GM19238 (cell line): Measurements from ENCODE around the gene JMJD4.
A peak's percentile ranks its signal among the peaks of the same experiment; 100 is the strongest.
"Not testable (repeated sequence)": the region's sequence is repeated elsewhere in the genome, so short reads cannot be mapped to it uniquely, and the experiment has no call there.

Experiments used
- DNase-seq: peaks from one replicate; pipeline ENCODE4 v3.0.0; 2011; ENCODE audit warnings: low spot score; ENCODE audit not compliant: insufficient read length

JMJD4 gene

DNA sequence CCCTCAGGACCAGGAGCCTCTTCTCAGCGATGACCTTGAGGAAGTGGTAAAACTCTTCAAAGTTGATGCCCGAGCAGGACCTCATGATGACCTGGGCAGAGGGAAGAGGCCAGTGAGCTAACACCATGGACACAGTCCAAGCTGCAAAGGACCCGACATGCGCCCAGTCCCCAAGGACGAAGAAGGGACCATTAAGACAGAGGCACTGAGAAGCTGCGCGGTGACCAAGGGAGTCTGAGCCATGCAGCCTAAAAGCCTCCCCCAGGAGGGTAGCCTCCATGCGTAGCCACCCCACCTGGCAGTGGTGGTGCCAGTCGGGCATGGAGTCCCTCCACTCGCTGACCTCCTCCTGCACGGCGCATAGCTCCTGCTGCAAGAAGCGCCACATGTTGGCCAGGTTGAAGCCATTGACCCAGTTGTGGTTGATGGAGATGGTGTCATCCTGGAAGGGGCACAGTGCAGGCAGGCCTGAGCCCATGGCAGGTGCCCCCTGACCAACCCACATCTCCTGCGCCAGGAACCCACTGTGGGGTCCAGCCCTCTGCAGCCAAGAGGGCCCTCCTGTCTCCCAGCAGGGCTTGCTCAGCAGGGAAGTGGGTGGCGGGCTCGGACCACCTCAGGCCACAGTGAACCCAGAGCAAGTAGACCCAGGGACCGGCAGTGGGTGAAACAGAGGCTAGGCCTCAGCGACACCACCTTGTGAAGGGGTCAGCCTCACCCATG lies 2.4 kb downstream of the JMJD4 start:
- no peak for DNase-seq

DNA sequence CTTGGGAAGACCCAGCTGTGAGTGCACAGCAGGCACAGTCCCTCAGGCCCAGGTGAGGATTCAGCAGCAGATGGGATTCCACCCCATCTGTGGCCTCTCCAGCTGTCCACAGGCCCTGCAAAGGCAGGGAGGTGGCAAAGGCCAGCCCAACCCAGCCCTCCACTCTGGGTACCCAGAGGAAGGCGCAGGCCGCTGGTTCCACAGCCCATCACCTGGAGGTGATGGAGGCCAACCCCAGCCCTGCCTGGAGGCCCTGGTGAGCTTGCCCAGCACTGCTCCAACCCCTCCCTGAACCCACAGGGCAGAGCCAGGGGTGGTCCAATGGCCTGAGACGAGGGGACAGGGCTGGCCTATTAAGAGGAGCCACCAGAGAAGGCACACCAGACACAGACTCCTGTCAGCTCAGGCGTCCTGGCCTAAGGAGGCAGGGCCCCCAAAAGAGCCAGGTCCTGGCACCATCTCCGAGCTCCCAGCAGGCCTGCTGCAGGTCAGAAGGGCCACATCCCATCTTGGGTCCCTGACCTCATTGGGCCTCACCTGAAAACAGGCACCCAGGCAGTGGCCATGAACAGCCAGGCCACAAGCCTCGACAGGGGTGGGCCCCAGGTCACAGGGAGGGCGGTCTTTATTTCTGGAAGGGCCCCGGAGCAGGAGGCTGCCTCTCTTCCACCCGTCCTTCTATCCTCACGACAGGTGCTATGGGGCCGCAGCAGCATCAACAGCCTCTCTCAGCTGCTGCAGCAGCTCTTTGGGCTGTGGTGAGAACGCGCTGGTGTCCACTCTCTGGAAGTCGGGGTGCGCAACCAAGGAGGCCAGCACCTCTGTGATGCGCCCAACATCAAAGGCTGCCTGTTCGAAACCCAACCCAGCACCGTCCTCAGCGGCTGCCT lies 3.2 kb downstream of the JMJD4 start:
- DNase-seq = no peak

DNA sequence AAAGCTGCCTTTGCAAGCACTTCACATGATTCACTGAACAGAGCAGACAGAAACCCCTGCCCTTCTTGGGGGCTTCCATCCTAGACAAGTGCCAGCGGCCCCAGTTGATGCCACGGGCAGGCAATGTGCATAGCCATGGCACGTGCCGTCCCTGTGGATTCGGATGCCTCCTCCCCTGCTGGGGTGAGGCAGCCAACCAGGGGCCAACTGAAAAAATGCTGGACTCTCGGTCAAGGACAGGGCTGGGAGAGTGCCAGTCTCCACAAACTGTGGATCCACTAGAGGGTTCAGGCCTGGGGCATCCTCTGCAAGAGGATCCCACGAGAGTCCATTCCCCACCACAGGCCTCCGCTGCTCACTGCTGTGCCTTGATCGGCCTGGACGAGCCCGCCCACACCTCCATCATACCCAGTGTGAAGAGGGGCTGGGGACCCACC lies 3.8 kb downstream of the JMJD4 start:
- no peak for DNase-seq

DNA sequence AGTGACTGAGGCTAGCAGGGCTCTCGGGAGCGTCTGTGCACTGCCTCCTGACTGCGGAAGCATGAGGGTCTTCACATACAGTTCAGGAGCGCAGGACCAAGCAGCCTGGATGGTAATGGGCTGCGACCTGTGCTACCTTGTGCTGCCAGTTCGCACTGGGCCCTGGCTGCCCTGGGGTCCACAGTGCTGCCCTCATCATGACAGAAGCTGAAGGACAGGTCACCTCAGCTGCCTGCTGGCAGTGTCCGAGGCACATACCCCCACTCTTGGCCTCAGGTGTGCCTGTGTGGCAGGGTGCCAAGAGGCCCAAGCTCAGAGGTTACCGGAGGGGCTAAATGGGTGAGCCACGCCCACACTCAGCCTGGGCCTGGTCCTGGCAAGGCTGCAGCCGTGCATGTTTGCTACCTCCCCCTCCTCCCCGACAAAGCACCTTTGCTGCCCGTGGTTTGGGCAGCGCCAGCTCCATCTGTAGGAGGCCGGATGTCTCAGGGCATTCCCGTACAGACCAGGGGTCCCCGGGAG lies 4.4 kb downstream of the JMJD4 start:
- no peak for DNase-seq

DNA sequence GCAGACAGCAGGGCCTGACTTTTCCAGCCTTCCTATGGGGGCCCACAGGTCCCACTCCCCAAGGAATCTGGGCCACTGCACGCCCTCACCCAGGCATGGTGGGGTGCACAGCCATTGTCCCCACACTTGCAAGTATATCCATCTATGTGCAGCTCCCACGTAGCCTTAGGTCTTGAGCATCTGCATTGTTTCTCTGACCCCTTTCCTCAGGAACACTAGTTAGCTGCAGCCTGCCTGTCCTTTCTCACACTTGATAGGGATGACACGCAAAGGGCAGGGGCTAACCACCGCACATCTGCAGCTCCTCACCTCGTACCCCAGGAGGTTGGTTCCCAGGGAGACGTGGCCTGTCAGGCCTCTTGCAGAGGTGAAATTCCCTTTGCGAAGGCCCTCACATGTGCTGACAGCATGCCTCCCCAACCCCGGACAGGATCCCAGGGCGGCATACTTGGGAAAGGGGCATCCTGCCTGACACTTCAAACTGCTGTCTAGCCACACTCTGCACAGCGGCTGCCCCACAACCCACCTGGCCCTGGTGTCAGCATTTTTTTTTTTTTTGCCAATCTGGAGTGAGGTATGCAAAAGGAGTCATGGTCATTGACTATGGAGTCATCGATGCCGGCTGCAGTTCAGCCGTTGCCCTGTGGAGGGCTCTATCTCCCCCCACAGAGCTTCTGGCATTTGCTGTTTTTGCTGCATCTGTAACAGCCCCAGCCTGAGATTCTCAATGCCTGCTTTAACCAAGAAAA lies 5.0 kb downstream of the JMJD4 start:
- peak; percentile 30 for DNase-seq

DNA sequence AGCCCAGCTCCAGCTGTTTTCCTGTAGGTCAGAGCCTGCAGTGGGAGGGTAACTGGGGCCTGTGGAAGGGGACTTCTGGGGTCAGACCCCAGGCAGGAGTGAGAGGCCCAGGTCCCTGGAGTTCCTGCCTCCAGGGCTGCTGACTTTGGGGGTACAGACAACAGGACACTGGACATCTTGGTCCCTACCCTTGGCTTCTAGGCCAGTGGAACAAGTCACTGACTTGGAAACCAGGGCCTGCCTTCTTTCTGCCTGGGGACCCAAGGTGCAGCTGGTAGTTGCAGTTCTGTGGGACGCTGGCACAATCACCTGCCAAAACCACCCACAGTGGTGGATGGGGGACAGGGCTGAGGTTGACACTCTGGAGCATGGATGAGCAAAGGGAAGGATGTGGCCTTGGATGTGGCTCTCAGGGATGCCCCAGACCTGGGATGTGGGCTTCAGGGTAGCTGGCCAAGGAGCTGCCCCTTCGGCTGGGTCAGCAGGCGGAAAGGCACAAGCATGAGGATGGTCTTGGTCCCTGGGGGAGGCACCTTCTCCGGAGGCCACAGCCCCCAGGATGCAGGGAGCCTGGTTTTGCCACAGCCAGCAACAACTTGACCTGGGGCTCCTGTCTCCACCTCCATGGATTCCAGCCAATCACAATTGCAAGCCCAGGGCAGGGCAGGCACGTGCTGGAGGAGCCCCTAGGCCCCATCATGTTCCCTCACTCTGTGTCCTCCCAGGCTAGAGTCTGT lies 5.8 kb downstream of the JMJD4 start:
- no peak for DNase-seq

DNA sequence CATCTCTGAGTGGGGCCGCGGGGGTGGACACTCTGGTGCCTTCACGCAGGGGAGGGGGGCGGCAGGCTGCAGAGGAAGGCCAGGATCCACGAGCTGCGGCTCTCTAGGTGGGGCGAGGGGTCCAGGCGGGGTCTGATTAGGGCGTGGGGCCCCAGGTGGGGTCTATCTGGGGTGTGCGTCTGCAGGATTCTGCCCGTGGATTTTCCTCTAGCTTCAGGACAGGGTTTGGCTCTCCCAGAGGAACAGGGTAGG lies 6.3 kb downstream of the JMJD4 start:
- DNase-seq = no peak

DNA sequence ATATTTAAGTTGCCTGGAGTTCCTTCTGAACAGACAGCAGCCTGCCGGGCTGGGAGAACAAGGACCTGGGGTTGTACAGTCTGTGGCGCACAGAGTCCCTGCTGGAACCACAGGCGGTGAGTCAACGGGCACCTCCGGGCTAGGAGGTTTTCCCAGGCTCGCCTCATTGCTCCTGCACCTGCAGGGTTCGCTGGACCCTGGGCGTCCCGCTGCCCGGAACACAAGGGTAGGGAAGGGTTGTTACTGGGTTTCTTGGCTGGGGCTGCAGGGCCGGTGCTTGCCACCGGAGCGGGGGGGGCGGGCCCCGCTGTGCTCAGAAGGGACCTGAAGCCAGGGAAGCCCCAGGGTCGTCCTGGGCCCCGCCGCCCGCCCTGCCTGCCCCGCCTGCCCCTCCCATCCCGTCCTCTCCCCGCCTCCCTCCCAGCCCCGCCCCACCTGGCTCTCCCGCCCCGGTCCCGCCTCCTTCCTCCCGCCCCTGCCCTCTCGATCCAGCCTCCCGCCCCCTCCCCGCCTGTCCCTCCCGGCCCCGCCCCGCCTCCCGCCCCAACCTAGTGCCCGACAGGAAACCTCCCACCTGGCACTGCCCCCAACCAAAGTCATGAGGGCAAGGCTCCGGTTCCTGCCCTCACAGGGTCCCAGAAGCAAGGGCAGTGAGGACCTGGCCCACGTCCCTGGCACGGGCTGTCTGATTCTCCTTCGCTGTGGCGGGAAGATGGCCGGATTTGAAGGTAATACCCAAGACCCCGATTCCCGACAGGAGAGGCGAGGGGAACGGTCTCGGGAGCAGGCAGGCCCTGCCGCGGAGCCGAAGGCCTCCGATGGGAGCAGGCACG lies 6.8 kb downstream of the JMJD4 start:
- peak; percentile 59 for DNase-seq

DNA sequence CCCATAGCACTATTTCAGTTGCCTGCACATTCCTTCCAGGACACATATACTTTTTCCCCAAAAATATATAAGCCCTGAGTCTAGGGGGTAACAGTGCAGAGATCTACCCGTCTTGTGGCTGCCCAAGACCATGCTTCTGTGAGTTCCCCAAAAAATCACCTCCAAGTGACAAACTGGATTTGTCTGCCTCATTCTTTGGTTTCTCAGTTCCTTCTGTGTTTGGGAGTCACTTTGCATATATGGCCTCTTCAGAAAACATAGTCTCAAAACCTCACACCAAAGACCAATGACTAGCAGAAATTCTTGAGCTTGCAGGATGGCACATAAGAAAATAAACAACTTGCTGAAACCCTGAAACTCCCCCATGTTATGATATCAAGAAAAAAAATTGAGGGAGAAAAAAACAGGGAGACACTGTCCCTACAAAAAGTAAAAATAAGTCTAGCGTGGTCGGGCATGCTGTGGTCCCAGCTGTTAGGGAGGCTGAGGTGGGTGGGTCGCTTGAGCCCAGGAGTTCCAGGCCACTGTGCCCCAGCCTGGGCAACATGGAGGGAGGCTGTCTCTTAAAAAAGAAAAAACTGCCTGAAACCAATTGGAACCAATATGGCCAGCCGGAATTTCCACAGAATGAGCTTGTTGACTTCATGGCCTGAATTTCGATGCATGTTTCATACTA lies 8.0 kb downstream of the JMJD4 start:
- DNase-seq = no peak

DNA sequence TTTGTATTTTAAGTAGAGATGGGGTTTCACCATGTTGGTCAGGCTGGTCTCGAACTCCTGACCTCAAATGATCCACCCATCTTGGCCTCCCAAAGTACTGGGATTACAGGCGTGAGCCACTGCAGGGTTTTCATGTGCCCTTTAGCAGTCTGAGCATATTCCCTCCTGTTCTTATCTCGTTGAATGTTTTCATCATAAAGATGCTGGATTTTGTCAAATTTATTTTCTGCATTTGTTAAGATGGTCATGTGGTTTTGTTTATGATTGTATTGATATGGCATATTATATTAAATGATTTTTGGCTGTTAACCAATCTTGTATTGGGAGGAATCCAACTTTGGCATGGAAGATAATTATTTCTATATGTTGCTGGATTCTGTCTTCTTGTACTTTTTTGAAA lies 8.8 kb downstream of the JMJD4 start:
- no peak for DNase-seq

DNA sequence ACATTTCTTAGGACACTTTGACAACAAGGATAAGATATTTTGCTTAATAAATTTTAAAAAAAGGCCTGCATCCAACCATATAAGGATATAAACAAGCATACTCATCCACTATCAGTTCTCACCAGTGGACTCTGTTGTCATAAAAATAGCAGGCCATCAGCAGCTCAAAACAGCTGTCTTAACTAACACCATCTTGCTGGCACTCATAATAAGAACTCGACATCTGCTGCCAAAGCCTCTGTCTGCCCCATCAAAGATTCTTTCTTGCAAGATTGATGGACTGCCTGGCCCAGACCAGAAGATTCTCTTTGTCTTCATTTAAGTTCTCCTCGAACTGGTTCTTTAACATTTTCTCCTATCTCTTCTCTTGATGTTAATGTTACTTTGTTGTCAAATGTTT lies 10.1 kb downstream of the JMJD4 start:
- no peak for DNase-seq

DNA sequence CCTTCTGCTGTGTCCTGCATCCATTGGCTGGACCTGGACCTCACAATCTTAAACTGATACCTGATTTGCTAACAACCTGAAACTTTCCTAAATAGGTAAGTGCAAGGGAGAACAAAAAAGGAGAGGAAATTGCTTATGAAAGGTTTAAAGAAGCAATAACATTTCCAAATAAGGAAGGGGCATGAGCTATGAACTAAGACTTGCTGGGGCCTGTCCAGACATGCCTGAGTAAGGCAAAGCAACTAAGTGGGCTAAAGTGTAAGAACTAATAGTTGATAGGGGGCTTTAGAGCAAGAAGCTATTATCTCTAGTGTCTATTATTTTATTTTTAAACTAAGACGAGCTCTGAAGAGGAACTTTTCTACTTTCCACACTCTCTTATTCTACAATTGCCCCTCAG lies 11.6 kb downstream of the JMJD4 start:
- no peak for DNase-seq

DNA sequence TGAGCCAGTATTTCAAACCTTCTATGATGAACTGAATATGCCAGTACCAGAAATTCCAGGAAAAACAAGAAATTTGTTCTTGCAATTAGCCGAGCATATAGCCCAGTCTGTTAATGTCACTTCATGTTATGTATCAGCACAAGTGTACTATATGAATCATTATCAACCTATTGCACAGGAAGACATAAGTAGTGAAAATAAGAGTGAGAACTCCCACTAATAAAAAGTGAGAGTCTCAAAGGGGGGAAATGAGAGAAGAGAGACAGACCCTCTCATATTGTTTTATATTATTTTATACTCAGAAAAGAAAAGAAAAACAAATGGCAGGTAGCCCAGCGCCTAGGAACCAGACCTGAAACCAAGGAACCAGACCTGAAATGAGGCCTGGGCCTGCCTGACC lies 16.2 kb downstream of the JMJD4 start:
- no peak for DNase-seq

DNA sequence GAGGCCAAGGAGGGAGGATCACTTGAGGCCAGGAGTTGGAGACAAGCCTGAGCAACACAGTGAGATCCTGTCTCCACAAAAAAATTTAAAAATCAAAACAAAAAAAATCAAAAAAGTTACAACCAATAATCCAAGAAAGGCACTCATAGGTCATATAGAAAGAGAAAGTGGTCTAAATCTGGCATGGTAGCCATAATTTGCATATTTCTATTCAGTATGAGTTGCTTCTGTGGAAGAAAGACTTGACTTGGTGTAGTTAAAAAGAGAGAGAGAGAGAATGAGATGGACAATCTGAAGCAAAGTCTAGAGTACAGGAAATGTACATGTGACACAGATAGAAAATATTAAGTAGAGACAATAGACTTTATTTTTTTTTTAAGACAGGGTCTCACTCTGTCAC lies 22.5 kb downstream of the JMJD4 start:
- no peak for DNase-seq

DNA sequence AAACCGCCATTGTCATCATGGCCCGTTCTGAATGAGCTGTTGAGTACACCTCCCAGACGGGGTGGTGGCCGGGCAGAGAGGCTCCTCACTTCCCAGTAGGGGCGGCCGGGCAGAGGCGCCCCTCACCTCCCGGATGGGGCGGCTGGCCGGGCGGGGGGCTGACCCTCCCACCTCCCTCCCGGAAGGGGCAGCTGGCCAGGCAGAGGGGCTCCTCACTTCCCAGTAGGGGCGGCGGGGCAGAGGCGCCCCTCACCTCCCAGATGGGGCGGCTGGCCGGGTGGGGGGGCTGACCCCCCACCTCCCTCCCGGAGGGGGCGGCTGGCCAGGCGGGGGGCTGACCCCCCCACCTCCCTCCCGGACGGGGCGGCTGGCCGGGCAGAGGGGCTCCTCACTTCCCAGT lies 24.6 kb downstream of the JMJD4 start:
- not testable (repeated sequence) for DNase-seq

DNA sequence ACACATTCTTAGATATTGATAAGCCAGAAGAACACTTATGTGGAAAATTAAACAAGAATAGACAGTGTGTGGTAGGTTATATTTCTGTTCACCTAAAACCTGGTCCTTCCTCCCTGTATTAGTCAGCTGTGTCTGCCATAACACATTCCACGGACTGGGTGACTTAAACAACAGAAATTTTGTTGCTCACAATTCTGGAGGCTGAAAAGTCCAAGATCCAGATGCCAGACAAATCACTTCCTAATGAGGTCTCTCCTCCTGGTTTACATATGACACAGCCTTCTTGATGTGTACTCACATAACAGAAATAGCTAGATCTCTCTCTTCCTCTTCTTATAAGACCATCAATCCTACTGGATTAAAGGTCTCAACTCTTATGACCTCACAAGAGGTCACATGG lies 25.7 kb downstream of the JMJD4 start:
- DNase-seq = no peak

DNA sequence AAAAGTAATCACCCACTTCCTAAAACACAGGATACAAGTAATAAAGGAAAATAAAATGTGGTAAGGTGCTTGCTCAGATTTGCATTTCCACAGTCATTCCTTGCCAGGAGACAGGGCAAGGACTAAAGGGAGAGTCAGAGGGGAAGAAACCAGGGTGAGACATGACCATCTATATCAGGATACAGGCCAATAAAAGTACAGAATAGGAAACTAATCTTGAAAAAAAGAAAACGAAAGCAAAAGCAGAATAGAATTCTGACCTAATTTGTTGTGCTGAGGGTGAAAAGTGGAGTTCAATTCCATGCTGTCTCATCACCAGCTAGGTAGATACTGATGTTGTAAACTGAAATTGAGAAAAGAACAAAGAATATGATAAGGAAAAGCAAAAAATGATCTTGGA lies 27.3 kb downstream of the JMJD4 start:
- no peak for DNase-seq

DNA sequence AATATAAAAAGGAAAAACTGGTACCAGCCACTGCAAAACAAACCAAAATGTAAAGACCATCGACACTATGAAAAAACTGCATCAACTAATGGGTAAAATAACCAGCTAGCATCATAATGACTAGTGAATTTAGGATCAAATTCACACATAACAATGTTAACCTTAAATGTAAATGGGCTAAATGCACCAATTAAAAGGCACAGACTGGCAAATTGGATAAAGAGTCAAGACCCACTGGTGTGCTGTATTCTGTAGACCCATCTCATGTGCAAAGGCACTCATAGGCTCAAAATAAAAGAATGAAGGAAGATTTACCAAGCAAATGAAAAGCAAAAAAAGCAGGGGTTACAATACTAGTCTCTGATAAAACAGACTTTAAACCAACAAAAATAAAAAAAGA lies 33.5 kb downstream of the JMJD4 start:
- DNase-seq = not testable (repeated sequence)

DNA sequence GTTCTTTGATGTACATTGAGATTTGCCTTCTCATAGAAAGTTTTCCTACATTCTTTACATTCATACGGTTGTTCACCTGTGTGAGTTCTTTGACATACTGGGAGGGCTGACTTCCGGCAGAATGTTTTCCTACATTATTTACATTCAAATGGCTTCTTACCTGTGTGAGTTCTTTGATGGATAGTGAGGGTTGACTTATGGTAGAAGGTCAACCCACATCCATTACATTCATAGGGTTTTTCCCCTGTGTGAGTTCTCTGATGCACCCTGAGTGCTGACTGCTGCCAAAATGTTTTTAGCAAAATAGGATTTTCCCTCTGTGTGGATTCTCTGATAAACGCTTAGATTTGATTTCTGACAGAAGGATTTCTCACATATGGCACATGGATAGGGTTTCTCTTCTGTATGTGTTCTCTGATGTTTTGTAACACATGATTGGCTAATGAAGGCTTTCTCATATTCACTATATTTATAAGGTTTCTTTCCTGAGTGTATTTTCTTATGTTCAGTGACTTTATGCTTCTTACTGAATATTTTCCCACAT lies 37.7 kb downstream of the JMJD4 start:
- no peak for DNase-seq

DNA sequence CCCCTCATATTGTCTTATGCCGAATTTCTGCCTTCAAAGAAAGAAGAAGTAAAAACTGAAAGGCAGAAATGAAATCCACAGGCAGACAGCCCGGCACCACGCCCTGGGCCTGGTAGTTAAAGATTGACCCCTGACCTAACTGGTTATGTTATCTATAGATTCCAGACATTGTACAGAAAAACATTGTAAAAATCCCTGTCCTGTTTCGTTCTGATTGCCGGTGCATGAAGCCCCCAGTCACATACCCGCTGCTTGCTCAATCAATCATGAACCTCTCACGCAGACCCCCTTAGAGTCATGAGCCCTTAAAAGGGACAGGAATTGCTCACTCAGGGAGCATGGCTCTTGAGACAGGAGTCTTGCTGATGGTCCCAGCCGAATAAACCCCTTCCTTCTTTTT lies 49.3 kb downstream of the JMJD4 start:
- DNase-seq = no peak
